Kasumi-1 (cell line): ENCODE measurements around the gene ZNF354C.

ENCODE experiments used
- DNase-seq, 2 experiments: peaks; one replicate each; lab custom pipeline; 2025; lab: John Stamatoyannopoulos, UW

Gene ZNF354C

GRCh38 chr5:179127136-179128040, 67.2 kb downstream of the ZNF354C start:
- DNase-seq: no peak

GRCh38 chr5:179128041-179128365, 67.8 kb downstream of the ZNF354C start:
- DNase-seq: no peak

GRCh38 chr5:179128976-179129375, 68.8 kb downstream of the ZNF354C start:
- no peak for DNase-seq

GRCh38 chr5:179129607-179130071, 69.5 kb downstream of the ZNF354C start:
- no peak for DNase-seq

- DNase-seq: no peak
Measured at GRCh38 chr5:179130101-179130681, 70.0 kb downstream of the ZNF354C start.

- no peak for DNase-seq
Measured at GRCh38 chr5:179131321-179131835, 71.2 kb downstream of the ZNF354C start.

- DNase-seq: no peak
Measured at GRCh38 chr5:179131886-179132585, 71.9 kb downstream of the ZNF354C start.

GRCh38 chr5:179132586-179133355, 72.6 kb downstream of the ZNF354C start:
- no peak for DNase-seq
